ENCODE results near the gene ARL10.

DNA sequence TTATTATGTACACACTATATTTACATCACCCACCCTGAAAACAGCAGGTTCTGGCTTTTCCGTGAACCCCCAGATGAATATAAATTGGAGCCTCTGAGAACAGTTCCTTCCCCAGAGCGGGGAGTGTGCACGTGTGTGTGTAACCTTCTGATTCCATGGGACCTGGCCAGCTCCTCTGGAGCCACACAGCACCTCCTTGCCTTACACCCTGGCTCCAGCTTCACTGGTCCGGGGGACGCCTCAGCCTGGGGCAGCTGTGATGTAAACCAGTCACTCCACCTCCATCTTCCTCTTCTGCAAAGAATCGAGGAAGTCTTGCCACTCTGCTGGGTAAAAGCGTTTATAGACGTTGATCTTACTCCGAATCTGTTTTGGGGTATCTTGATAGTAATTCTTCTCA lies 18.7 kb downstream of the ARL10 start:
- no peak for TF ChIP-seq EZH2 (IDR thresholded peaks at IDR 0.05; ENCODE audit: insufficient read depth, low read length)
- TF ChIP-seq, protein P1, sequence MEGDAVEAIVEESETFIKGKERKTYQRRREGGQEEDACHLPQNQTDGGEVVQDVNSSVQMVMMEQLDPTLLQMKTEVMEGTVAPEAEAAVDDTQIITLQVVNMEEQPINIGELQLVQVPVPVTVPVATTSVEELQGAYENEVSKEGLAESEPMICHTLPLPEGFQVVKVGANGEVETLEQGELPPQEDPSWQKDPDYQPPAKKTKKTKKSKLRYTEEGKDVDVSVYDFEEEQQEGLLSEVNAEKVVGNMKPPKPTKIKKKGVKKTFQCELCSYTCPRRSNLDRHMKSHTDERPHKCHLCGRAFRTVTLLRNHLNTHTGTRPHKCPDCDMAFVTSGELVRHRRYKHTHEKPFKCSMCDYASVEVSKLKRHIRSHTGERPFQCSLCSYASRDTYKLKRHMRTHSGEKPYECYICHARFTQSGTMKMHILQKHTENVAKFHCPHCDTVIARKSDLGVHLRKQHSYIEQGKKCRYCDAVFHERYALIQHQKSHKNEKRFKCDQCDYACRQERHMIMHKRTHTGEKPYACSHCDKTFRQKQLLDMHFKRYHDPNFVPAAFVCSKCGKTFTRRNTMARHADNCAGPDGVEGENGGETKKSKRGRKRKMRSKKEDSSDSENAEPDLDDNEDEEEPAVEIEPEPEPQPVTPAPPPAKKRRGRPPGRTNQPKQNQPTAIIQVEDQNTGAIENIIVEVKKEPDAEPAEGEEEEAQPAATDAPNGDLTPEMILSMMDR (IDR thresholded peaks at IDR 0.05; ENCODE audit: insufficient read depth, low read depth, low read length), result no peak

All from astrocyte (in vitro differentiated cells and primary cell).